ENCODE results near the gene ZNF519.
"Not testable (repeated sequence)": the region's sequence is repeated elsewhere in the genome, so short reads cannot be mapped to it uniquely, and the experiment has no call there.

ZNF519 gene

DNA sequence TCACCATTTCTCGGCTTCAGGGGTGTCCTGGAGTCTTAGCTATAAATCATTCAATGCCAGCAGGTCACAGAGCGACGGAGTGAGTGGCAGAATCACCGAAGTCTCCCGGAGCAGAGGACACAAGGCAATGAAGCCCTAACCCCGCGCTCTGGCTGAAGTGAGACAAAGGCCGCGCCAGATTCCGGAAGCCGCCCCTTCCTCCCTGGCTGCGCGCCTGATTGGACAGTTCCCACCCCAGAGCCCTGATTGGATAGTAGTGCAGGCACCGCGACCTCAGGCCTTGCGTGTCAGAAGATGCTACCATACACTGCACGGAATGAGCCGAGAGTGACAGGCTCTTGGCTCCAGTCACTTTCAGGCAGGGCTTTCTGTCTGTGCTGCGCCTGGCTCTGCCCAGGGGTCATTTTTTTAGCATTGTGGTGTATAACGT, at the start of gene ZNF519:
Gene ZNF519 (minus strand): TSS at position 165 of the 430 bp plus-strand sequence. CDS start 158 bp downstream, at position 7.
- peak; percentile 50 for DNase-seq

GRCh38 chr18:14179306-14179705, 47.1 kb upstream of the ZNF519 start:
- no peak for DNase-seq

- peak; percentile 70 for DNase-seq
These were observed 46.3 kb upstream of the ZNF519 start for GRCh38 chr18:14178321-14179196.

DNA sequence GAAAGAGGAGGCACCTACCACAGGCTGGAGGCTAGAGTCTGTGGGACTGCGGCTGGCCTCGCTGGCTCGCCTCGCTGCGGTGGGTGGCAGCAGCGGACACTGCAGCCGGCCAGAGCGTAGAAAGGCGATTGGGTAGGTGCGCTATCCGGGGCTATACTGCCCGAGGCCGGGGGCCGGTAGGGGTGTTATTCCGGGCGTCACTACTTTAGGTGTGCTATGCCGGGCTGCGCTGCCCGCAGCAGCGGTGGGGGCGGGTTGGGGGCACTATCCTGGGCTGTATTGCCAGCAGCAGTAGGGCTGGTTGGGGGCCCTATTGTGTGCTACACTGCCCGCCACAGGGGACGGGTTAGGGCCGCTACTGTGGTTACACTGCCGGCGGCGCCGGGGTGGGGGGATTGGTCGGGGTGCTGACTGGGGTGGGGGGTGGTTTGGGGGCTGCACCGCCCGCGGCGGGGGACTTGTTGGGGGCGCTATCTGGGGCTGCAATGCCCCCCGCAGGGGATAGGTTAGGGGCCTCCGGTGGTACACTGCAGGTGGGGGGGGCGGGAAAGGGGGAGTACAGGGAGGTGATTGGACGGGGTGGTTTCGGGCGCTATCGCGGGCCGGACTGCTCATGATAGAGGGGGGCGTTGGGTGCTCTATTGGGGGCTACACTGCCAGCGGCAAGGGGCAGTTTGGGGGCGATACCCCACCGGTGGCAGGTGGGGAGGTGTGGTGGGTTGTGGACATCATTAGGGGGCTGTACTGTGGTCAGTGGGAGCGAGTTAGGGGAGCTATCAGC, 45.5 kb upstream of the ZNF519 start:
- DNase-seq: not testable (repeated sequence)

- DNase-seq: not testable (repeated sequence)
These were observed 43.2 kb upstream of the ZNF519 start for GRCh38 chr18:14175404-14175803.

DNA sequence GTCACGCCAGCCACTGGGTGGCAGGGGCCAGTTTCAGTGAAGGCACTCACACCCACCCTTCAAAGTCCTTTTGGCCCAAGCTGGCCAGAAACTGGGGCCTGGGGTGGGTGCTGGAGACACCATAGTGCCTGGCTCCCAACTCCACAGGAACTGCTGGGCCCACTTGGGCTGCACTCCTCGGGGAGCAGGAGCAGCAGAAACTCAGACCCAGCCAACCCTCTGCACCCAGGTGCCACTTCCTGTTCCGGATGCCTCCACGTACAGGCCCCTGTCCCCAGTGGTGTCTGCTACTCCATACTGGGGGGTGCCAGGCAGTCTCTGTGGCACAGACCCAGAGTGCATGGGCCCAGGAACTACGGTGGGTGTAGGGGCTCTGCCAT, 42.5 kb upstream of the ZNF519 start:
- DNase-seq: no peak

GRCh38 chr18:14174002-14174705, 41.9 kb upstream of the ZNF519 start:
- DNase-seq: not testable (repeated sequence)

- not testable (repeated sequence) for DNase-seq
These were observed 41.1 kb upstream of the ZNF519 start for GRCh38 chr18:14173116-14173951.

GRCh38 chr18:14172142-14173115, 40.2 kb upstream of the ZNF519 start:
- DNase-seq: not testable (repeated sequence)

- not testable (repeated sequence) for DNase-seq
These were observed 39.3 kb upstream of the ZNF519 start for GRCh38 chr18:14171301-14172141.

DNA sequence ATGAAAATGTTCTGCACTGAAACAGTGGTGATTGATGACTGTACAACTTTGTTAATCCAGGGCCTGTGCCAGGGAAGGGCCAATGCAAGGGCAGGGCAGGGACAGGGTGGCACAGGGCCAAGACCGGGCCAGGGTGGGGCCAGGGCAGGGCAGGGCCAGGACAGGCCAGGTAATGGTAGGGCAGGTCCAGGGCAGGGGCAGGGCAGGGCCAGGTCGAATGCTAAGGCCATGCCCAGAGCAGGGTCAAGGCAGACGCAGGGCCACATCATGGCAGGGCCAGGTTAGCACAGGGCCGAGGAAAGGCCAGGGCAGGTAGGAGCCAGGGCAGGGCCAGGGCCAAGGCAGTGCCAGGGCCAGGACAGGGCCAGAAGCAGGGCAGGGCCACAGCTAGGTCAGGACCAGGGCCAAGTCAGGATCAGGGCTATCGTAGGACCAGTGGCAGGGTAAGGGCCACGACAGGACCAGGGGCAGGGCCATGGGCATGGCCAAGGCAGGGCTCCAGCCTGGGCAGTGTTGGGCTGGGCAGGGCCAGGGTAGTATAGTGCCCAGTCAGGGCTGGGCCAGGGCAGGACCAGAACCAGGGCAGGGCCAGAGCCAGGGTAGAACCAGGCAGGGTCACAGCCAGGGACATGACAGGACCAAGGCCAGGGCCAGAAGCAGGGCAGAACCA, 38.3 kb upstream of the ZNF519 start:
- DNase-seq: not testable (repeated sequence)

DNA sequence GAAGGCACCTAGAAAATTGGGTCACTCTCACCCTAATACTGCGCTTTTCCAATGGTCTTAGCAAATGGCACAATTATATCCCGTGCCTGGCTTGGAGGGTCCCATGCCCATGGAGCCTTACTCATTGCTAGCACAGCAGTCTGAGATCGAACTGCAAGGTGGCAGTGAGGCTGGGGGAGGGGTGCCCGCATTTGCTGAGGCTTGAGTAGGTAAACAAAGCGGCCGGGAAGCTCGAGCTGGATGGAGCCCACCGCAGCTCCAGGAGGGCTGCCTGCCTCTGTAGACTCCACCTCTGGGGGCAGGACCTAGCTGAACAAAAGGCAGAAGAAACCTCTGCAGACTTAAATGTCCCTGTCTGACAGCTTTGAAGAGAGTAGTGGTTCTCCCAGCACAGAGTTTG, 30.7 kb upstream of the ZNF519 start:
- DNase-seq: not testable (repeated sequence)

GRCh38 chr18:14151564-14152113, 19.4 kb upstream of the ZNF519 start:
- DNase-seq: not testable (repeated sequence)

DNA sequence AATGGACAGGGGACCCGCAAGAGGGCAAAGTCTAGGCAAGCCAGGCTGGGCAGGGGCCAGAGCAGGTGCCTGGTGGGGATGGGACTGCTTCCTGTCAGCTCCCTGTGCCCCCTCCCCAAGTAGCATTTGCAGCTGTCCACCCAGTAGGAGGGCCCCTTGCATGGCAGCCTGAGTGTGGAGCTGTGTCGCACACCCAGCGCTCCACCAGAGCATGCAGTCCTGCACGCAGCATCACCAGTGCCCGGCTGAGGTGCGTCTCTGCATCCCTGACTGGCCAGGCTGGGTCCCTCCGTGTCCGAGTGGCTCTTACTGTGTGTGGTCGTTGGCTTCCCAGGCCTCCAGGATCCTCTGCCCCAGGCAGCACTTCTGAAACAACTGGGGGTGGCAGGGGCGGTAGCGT, 18.5 kb upstream of the ZNF519 start:
- not testable (repeated sequence) for DNase-seq

DNA sequence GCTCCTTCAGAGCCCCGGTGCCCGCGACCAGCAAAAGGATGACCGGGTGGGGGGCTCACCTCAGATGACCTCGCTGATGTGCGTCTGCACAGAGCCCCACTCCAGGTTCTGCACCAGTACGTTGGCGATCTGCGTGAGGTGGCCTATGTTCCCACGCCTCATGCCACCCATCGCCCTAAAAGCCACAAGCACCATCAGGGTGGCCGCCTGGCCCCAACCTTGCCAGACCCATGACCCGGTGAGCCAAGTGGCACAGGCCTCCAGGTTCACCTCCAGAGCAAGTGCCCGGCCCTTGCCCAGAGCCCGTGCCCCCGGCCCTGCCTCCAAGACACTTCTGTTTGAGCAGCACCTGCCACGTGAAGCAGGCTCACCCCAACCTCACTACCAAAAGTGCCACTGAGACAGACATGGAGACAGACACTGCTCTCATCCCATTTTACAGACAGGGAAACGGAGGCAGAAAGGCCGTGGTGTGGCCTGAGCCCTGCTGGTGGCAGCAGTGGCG, 17.7 kb upstream of the ZNF519 start:
- DNase-seq: not testable (repeated sequence)

- DNase-seq: not testable (repeated sequence)
These were observed 17.1 kb upstream of the ZNF519 start for GRCh38 chr18:14149121-14149850.

GRCh38 chr18:14147935-14148865, 16.0 kb upstream of the ZNF519 start:
- not testable (repeated sequence) for DNase-seq

Measured in 8988T (cell line).